GM18519 (cell line): Measurements from ENCODE around the gene CHN2.

Experiments used
- ATAC-seq: cut with Tn5 transposase; IDR thresholded peaks from one replicate; pipeline ENCODE4 v1.9.1; 2021; ENCODE audit warnings: mild to moderate bottlenecking, moderate library complexity; ENCODE audit not compliant: unreplicated experiment, low FRiP score

Gene CHN2

GRCh38 chr7:29453021-29453420 lies 258.4 kb downstream of the CHN2 start:
- ATAC-seq, result no peak

GRCh38 chr7:29454464-29454863 lies 259.9 kb downstream of the CHN2 start:
- ATAC-seq, result no peak

- ATAC-seq, result no peak
Observed at GRCh38 chr7:29454899-29455451, 260.4 kb downstream of the CHN2 start.

- ATAC-seq, result no peak
Observed at GRCh38 chr7:29457141-29457561, 262.6 kb downstream of the CHN2 start.

GRCh38 chr7:29457565-29458011 lies 263.0 kb downstream of the CHN2 start:
- ATAC-seq, result no peak

GRCh38 chr7:29458933-29459332 lies 264.4 kb downstream of the CHN2 start:
- no peak for ATAC-seq

- ATAC-seq, result no peak
Observed at GRCh38 chr7:29459589-29459988, 265.0 kb downstream of the CHN2 start.

- no peak for ATAC-seq
Observed at GRCh38 chr7:29461996-29462395, 267.4 kb downstream of the CHN2 start.

- no peak for ATAC-seq
Observed at GRCh38 chr7:29463504-29464158, 269.1 kb downstream of the CHN2 start.

GRCh38 chr7:29464753-29465152 lies 270.2 kb downstream of the CHN2 start:
- ATAC-seq, result no peak

- no peak for ATAC-seq
Observed at GRCh38 chr7:29467193-29467926, 272.8 kb downstream of the CHN2 start.

- no peak for ATAC-seq
Observed at GRCh38 chr7:29468196-29468595, 273.6 kb downstream of the CHN2 start.

- no peak for ATAC-seq
Observed at GRCh38 chr7:29469281-29469680, 274.7 kb downstream of the CHN2 start.

GRCh38 chr7:29469976-29470557 lies 275.5 kb downstream of the CHN2 start:
- ATAC-seq, result no peak

GRCh38 chr7:29471444-29472138 lies 277.0 kb downstream of the CHN2 start:
- ATAC-seq, result no peak

GRCh38 chr7:29476916-29477315 lies 282.3 kb downstream of the CHN2 start:
- ATAC-seq, result no peak

GRCh38 chr7:29478226-29478625 lies 283.7 kb downstream of the CHN2 start:
- no peak for ATAC-seq

- ATAC-seq, result no peak
Observed at GRCh38 chr7:29478687-29479240, 284.2 kb downstream of the CHN2 start.

- ATAC-seq, result no peak
Observed at GRCh38 chr7:29479301-29480200, 285.0 kb downstream of the CHN2 start.
